NCI-H526 treated with DMSO at 0.1 percent for 48 hours (cell line): ENCODE measurements around the gene SH3BP4.
A peak's percentile ranks its signal among the peaks of the same experiment; 100 is the strongest.

Experiments
- DNase-seq: peaks from one replicate; lab custom pipeline; 2025; lab: John Stamatoyannopoulos, UW

Gene SH3BP4

GRCh38 chr2:235091421-235091820, 139.6 kb downstream of the SH3BP4 start:
- DNase-seq: no peak

- no peak for DNase-seq
Measured at GRCh38 chr2:235091983-235092382, 140.2 kb downstream of the SH3BP4 start.

GRCh38 chr2:235092433-235093223, 140.8 kb downstream of the SH3BP4 start:
- no peak for DNase-seq

GRCh38 chr2:235094457-235094856, 142.6 kb downstream of the SH3BP4 start:
- no peak for DNase-seq

GRCh38 chr2:235095569-235095968, 143.8 kb downstream of the SH3BP4 start:
- no peak for DNase-seq

GRCh38 chr2:235096447-235096846, 144.6 kb downstream of the SH3BP4 start:
- no peak for DNase-seq

GRCh38 chr2:235097196-235097595, 145.4 kb downstream of the SH3BP4 start:
- no peak for DNase-seq

- peak; percentile 1 for DNase-seq
Measured at GRCh38 chr2:235098269-235098668, 146.5 kb downstream of the SH3BP4 start.

- DNase-seq: no peak
Measured at GRCh38 chr2:235098736-235099494, 147.1 kb downstream of the SH3BP4 start.

GRCh38 chr2:235102896-235103295, 151.1 kb downstream of the SH3BP4 start:
- no peak for DNase-seq
